Panc1 (cell line): Measurements from ENCODE around the gene NPAS1. TPM values are rescaled to one million over a fixed set of nuclear protein-coding genes. Genes with fewer than 3 reads are reported as not detected.
A peak's percentile ranks its signal among the peaks of the same experiment; 100 is the strongest.

Experiments
- ATAC-seq: fragments of 200-7000 bp; cut with Tn5 transposase; 2 replicates; pipeline ENCODE4 v1.9.1; 2020; ENCODE audit warnings: mild to moderate bottlenecking, moderate library complexity
- BruUV-seq: library from RNA; stranded (reverse); fragments of 400-500 nt; replicated peaks from 2 replicates; lab custom pipeline; 2021; lab: Mats Ljungman, UMichigan
- CTCF ChIA-PET: fragments of 300-600 bp; sonication (Branson Sonifier 250); formaldehyde crosslinking; loops from one replicate; lab custom pipeline; 2022; ENCODE audit warnings: antibody characterized with exemption; lab: Charles Lee
- POLR2A ChIA-PET: fragments of 300-600 bp; sonication (Branson Sonifier 250); formaldehyde crosslinking; loops from one replicate; lab custom pipeline; 2022; ENCODE audit warnings: antibody characterized with exemption; lab: Charles Lee
- DNase-seq: peaks from one replicate; pipeline ENCODE4 v3.0.0-alpha.2; 2010; ENCODE audit warnings: low read depth, low spot score
- H3K27ac ChIP-seq: 2 replicates; pipeline ENCODE4 v1.5.1; 2011; ENCODE audit warnings: mild to moderate bottlenecking, low read length, inconsistent platforms
- H3K27me3 ChIP-seq: fragments of 200-500 bp; sonication (Bioruptor generic); 2 replicates; pipeline ENCODE4 v1.6.0; 2014; ENCODE audit warnings: low read length, inconsistent platforms; ENCODE audit not compliant: control insufficient read depth, insufficient read depth
- H3K36me3 ChIP-seq: fragments of 200-500 bp; sonication (Bioruptor generic); 2 replicates; pipeline ENCODE4 v1.5.1; 2014; ENCODE audit warnings: inconsistent platforms, mild to moderate bottlenecking, low read length, moderate library complexity; ENCODE audit not compliant: control insufficient read depth, insufficient read depth
- H3K4me1 ChIP-seq: 2 replicates; pipeline ENCODE4 v1.5.1; 2011; ENCODE audit warnings: inconsistent platforms, mild to moderate bottlenecking, low read length, moderate library complexity; ENCODE audit not compliant: control insufficient read depth, insufficient read depth
- H3K4me3 ChIP-seq, 2 experiments: 2 replicates each; pipeline ENCODE4 v1.5.1; 2011 to 2012; ENCODE audit warnings: low read depth in 2 of 2, low read length in 2 of 2, mild to moderate bottlenecking in 2 of 2, inconsistent platforms in 1 of 2, moderate library complexity in 1 of 2
- H3K9me3 ChIP-seq: fragments of 200-500 bp; sonication (Bioruptor generic); 2 replicates; pipeline ENCODE4 v1.5.1; 2014; ENCODE audit warnings: low read depth, mild to moderate bottlenecking, inconsistent platforms, low read length, moderate library complexity; ENCODE audit not compliant: control insufficient read depth, insufficient read depth
- POLR2AphosphoS5 ChIP-seq: IDR thresholded peaks from 2 replicates; pipeline ENCODE4 v1.6.1; 2012; ENCODE audit warnings: mild to moderate bottlenecking, low read depth, low read length, moderate library complexity
- SIN3A ChIP-seq: IDR thresholded peaks from 2 replicates; pipeline ENCODE4 v1.6.1; 2012; ENCODE audit warnings: low read depth, mild to moderate bottlenecking, low read length, moderate library complexity, borderline replicate concordance; ENCODE audit not compliant: insufficient read depth
- TCF7L2 ChIP-seq: IDR thresholded peaks from 2 replicates; pipeline ENCODE4 v1.6.1; 2011; ENCODE audit warnings: mild to moderate bottlenecking, low read depth, low read length, inconsistent platforms
- in situ Hi-C: cut with HindIII; loops from 2 replicates; pipeline ENCODE4 v1.10.0; 2016; ENCODE audit warnings: low sequenced_read_pairs, low pct_unique_long_range_greater_than_20kb
- intact Hi-C: fragments of 100-400 bp; cut with micrococcal nuclease; formaldehyde crosslinking; loops from one replicate; pipeline ENCODE4 v1.10.0; 2022; ENCODE audit not compliant: unreplicated experiment
- total RNA-seq: library from RNA; stranded (reverse); gene quantifications from one replicate; pipeline ENCODE4 v1.2.1, GENCODE V29; 2021; ENCODE audit not compliant: unreplicated experiment
- TF ChIP-seq, protein P1 (sequence below): fragments of 450-650 bp; IDR thresholded peaks from 2 replicates; pipeline ENCODE4 v1.5.1; 2017; ENCODE audit warnings: mild to moderate bottlenecking
- TF ChIP-seq, protein P2 (sequence below), 2 experiments: IDR thresholded peaks; 2 replicates each; pipeline ENCODE4 v1.6.1; 2011 to 2012; ENCODE audit warnings: low read depth in 2 of 2, control low read depth in 1 of 2, low read length in 1 of 2, mild to moderate bottlenecking in 1 of 2, moderate library complexity in 1 of 2; ENCODE audit not compliant: insufficient read depth in 1 of 2

The NPAS1 gene
- total RNA-seq, 1 experiment from 2014 or later, result 3.6 TPM

- H3K4me1 ChIP-seq, result peaks cover 8% of the 10 kb centered on the region
- ChIA-PET CTCF (no interaction called here), POLR2A (no interaction called here)
- in situ Hi-C loops, result no loop called here
- H3K4me3 ChIP-seq, result no peak overlapping the region
- no peak overlapping the region for H3K27ac ChIP-seq
- intact Hi-C loops, result no loop called here
- H3K9me3 ChIP-seq, result no peaks in the 10 kb centered on the region
- DNase-seq, result no peak
- H3K27me3 ChIP-seq, result no peaks in the 10 kb centered on the region
- 0 out of 2 replicates have a peak, but pooled peaks have one; percentile 8 for ATAC-seq
- TF ChIP-seq POLR2AphosphoS5 (no peak), SIN3A (no peak), TCF7L2 (no peak)
- TF ChIP-seq, protein P1, sequence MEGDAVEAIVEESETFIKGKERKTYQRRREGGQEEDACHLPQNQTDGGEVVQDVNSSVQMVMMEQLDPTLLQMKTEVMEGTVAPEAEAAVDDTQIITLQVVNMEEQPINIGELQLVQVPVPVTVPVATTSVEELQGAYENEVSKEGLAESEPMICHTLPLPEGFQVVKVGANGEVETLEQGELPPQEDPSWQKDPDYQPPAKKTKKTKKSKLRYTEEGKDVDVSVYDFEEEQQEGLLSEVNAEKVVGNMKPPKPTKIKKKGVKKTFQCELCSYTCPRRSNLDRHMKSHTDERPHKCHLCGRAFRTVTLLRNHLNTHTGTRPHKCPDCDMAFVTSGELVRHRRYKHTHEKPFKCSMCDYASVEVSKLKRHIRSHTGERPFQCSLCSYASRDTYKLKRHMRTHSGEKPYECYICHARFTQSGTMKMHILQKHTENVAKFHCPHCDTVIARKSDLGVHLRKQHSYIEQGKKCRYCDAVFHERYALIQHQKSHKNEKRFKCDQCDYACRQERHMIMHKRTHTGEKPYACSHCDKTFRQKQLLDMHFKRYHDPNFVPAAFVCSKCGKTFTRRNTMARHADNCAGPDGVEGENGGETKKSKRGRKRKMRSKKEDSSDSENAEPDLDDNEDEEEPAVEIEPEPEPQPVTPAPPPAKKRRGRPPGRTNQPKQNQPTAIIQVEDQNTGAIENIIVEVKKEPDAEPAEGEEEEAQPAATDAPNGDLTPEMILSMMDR, result no peak
- TF ChIP-seq, protein P2, sequence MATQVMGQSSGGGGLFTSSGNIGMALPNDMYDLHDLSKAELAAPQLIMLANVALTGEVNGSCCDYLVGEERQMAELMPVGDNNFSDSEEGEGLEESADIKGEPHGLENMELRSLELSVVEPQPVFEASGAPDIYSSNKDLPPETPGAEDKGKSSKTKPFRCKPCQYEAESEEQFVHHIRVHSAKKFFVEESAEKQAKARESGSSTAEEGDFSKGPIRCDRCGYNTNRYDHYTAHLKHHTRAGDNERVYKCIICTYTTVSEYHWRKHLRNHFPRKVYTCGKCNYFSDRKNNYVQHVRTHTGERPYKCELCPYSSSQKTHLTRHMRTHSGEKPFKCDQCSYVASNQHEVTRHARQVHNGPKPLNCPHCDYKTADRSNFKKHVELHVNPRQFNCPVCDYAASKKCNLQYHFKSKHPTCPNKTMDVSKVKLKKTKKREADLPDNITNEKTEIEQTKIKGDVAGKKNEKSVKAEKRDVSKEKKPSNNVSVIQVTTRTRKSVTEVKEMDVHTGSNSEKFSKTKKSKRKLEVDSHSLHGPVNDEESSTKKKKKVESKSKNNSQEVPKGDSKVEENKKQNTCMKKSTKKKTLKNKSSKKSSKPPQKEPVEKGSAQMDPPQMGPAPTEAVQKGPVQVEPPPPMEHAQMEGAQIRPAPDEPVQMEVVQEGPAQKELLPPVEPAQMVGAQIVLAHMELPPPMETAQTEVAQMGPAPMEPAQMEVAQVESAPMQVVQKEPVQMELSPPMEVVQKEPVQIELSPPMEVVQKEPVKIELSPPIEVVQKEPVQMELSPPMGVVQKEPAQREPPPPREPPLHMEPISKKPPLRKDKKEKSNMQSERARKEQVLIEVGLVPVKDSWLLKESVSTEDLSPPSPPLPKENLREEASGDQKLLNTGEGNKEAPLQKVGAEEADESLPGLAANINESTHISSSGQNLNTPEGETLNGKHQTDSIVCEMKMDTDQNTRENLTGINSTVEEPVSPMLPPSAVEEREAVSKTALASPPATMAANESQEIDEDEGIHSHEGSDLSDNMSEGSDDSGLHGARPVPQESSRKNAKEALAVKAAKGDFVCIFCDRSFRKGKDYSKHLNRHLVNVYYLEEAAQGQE (IDR thresholded peaks at IDR 0.05; ENCODE audit: insufficient read depth in 1 of 2, low read depth in 2 of 2, low read length in 1 of 2), result no peak
- no TSS peak for BruUV-seq
- H3K36me3 ChIP-seq, result no peaks in the 10 kb centered on the region
These were observed 14.4 kb upstream of the NPAS1 start for GRCh38 chr19:47005164-47005641.

DNA sequence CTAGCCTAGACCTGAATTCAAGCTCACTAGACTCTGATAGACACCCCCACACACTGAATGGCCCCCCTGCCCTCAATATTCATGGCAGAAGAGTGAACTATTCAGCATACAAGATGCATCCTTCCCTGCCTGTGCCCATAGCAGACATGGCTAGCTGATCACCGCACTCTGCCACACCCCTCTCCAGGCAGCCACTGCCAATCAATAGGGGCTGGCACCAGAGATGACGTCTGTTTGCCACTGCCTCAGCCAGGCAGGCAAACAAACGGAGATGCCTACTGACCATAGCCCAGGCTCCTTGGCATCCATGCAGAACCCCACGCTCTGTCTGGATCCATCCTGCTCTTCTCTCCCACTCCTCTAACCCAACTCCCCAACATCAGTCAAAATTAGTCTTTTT is 13.8 kb upstream of the NPAS1 start:
- BruUV-seq, result no TSS peak
- Histone ChIP-seq H3K27ac (no peak overlapping the region), H3K36me3 (no peaks in the 10 kb centered on the region), H3K9me3 (no peaks in the 10 kb centered on the region), H3K4me1 (peaks cover 8% of the 10 kb centered on the region), H3K4me3 (no peak overlapping the region), H3K27me3 (no peaks in the 10 kb centered on the region)
- POLR2A ChIA-PET, result no interaction called here
- CTCF ChIA-PET, result no interaction called here
- intact Hi-C loops (no loop called here), in situ Hi-C loops (no loop called here)
- ATAC-seq (peak; percentile 66), DNase-seq (no peak)
- TF ChIP-seq POLR2AphosphoS5, result no peak

- ATAC-seq, result no peak
- BruUV-seq, result no TSS peak
- Histone ChIP-seq H3K27me3 (no peaks in the 10 kb centered on the region), H3K27ac (no peak overlapping the region), H3K4me3 (no peak overlapping the region), H3K9me3 (no peaks in the 10 kb centered on the region), H3K36me3 (no peaks in the 10 kb centered on the region), H3K4me1 (peaks cover 8% of the 10 kb centered on the region)
- ChIA-PET POLR2A (no interaction called here), CTCF (no interaction called here)
- DNase-seq, result no peak
- intact Hi-C loops, result no loop called here
- TF ChIP-seq, protein P1, result no peak
- TF ChIP-seq, protein P2 (IDR thresholded peaks at IDR 0.05; ENCODE audit: insufficient read depth in 1 of 2, low read depth in 2 of 2, low read length in 1 of 2), result no peak
- TF ChIP-seq TCF7L2, result no peak
- no peak for TF ChIP-seq POLR2AphosphoS5
- TF ChIP-seq SIN3A, result no peak
- in situ Hi-C loops, result no loop called here
These were observed 13.1 kb upstream of the NPAS1 start for GRCh38 chr19:47006496-47006895.
